Measurements from ENCODE around the gene TMEM178A. TPM values are rescaled to one million over a fixed set of nuclear protein-coding genes. Genes with fewer than 3 reads are reported as not detected.
"Not testable (repeated sequence)": the region's sequence is repeated elsewhere in the genome, so short reads cannot be mapped to it uniquely, and the experiment has no call there.

Gene TMEM178A
- total RNA-seq, 1 donor from 2014 or later, result not detected

GRCh38 chr2:39648580-39648979 is 17.1 kb upstream of the TMEM178A start:
- DNase-seq, result no peak

- DNase-seq, result no peak
Observed at GRCh38 chr2:39649511-39649910, 16.2 kb upstream of the TMEM178A start.

- no peak for DNase-seq
Observed at GRCh38 chr2:39650468-39650867, 15.2 kb upstream of the TMEM178A start.

- not testable (repeated sequence) for DNase-seq
Observed at GRCh38 chr2:39656215-39656614, 9.5 kb upstream of the TMEM178A start.

GRCh38 chr2:39657287-39657937 is 8.3 kb upstream of the TMEM178A start:
- no peak for DNase-seq

- no peak for DNase-seq
Observed at GRCh38 chr2:39658371-39658770, 7.3 kb upstream of the TMEM178A start.

- DNase-seq, result no peak
Observed at GRCh38 chr2:39659765-39660611, 5.7 kb upstream of the TMEM178A start.

GRCh38 chr2:39660612-39661236 is 5.0 kb upstream of the TMEM178A start:
- no peak for DNase-seq

GRCh38 chr2:39661826-39662225 is 3.9 kb upstream of the TMEM178A start:
- DNase-seq, result no peak

- DNase-seq, result no peak
Observed at GRCh38 chr2:39663187-39663930, 2.4 kb upstream of the TMEM178A start.

- no peak for DNase-seq
Observed at GRCh38 chr2:39664232-39664887, 1.4 kb upstream of the TMEM178A start.

- DNase-seq, result no peak
Observed at GRCh38 chr2:39664888-39665591, 677 bp upstream of the TMEM178A start.

- DNase-seq, result peak; percentile 2
Observed at GRCh38 chr2:39666491-39667101, 879 bp downstream of the TMEM178A start.

- DNase-seq, result no peak
Observed at GRCh38 chr2:39667104-39667885, 1.6 kb downstream of the TMEM178A start.

- DNase-seq, result no peak
Observed at GRCh38 chr2:39667886-39668276, 2.2 kb downstream of the TMEM178A start.

- DNase-seq, result no peak
Observed at GRCh38 chr2:39668576-39669080, 2.9 kb downstream of the TMEM178A start.

GRCh38 chr2:39671604-39672003 is 5.9 kb downstream of the TMEM178A start:
- no peak for DNase-seq

GRCh38 chr2:39673018-39673417 is 7.3 kb downstream of the TMEM178A start:
- DNase-seq, result no peak

GRCh38 chr2:39676342-39676741 is 10.6 kb downstream of the TMEM178A start:
- DNase-seq, result no peak

GRCh38 chr2:39678170-39678569 is 12.5 kb downstream of the TMEM178A start:
- no peak for DNase-seq

Measured in dermis blood vessel endothelial cell (primary cell).